NCI-H1436 treated with DMSO at 0.1 percent for 48 hours (cell line): Measurements from ENCODE around the gene CAGE1.

ENCODE experiments used
- DNase-seq: peaks from one replicate; lab custom pipeline; 2025; lab: John Stamatoyannopoulos, UW

CAGE1 gene

GRCh38 chr6:7309050-7309449, 80.5 kb downstream of the CAGE1 start:
- no peak for DNase-seq

DNA sequence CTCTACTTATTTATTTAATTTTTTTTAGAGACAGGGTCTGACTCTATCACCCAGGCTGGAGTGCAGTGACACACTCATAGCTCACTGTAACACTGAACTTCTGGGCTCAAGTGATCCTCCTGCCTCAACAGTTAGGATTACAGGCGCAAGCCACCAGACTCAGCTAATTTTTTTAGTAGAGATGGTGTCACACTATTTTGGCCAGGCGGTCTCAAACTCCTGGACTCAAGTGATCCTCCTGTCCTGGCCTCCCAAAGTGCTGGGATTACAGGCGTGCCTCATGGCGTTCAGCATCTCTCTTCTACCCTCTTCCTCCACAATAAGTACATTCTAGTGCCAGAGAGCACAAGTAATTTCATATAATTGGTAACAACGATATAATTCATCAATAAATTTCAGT, 82.0 kb downstream of the CAGE1 start:
- DNase-seq: no peak

DNA sequence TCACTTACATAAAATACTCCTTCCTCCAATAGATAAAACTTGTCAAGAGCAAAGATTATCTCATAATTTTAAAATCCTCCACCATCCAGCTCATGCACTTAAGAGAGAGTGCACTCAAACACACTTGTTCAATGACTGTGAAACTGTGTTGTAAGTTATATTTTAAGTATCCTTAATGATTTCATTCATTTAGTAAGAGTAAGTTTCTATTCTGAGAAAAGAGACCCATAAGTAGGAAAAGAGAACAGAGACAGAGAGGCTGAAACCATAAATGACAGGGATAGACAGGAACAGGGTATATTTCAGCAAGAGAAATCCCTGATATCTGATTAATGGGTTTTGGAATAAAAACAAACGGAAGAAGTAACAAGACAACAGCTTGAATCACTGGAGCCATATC, 84.7 kb downstream of the CAGE1 start:
- no peak for DNase-seq

GRCh38 chr6:7301702-7302101, 87.8 kb downstream of the CAGE1 start:
- no peak for DNase-seq

DNA sequence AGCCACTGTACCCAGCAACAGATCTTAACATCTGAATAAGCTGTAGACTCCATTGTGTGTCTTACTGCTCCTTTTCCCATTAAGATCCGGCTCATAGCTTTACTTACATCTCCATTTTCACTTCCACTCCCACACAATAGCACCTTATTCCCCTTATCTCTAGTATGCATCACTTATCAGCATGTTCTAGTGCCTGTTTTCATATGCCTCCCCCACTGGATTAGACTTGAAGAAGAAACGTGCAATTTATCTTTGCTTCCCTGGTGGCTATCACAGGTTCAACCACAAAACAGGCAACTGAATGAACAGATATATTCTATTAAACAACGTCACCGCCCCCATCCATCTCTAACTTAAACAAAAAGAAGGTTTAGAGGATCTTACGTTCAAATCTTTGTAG, 88.6 kb downstream of the CAGE1 start:
- DNase-seq: no peak

DNA sequence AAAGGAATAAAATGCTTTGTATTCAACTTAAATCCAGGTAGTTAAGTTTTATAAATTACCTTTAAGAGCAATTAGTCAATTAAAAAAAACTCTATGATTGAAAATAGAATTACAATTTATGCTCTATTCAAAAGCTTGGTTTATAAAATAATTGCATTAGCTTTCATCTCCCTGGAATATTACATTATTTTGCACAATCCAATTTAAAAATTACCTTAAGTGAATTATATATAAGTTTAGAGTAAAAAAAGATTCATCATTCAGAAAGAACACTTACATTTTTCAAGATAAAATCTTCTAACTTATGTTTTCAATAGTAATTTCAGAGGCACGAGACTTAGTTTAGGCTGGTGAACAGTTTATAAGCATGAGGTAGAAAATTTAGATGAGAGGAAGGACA, 91.4 kb downstream of the CAGE1 start:
- no peak for DNase-seq

- no peak for DNase-seq
These were observed 92.9 kb downstream of the CAGE1 start for GRCh38 chr6:7296602-7297001.

- DNase-seq: no peak
These were observed 93.6 kb downstream of the CAGE1 start for GRCh38 chr6:7295916-7296315.

GRCh38 chr6:7292596-7293255, 96.8 kb downstream of the CAGE1 start:
- DNase-seq: no peak

DNA sequence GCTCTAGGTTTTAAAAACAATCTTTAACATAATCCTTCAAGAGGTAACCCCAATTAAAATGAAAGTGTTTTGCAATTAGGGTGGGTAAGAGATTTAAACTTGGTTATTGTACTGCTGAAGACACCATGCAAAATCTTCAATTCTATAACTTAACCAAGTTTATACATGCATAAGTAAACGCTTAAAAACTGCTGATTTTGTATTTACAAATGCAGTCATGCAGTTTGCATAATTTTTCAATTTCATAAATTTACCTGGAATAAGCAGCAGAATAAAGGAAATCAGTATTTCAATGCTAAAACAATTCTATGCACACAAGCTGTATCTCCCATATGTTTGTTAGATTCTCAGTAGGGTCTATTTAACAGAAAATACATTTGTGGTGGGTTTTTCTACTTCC, 99.5 kb downstream of the CAGE1 start:
- DNase-seq: no peak

- no peak for DNase-seq
These were observed 104.1 kb downstream of the CAGE1 start for GRCh38 chr6:7285416-7285815.

GRCh38 chr6:7283676-7284075, 105.9 kb downstream of the CAGE1 start:
- DNase-seq: no peak

DNA sequence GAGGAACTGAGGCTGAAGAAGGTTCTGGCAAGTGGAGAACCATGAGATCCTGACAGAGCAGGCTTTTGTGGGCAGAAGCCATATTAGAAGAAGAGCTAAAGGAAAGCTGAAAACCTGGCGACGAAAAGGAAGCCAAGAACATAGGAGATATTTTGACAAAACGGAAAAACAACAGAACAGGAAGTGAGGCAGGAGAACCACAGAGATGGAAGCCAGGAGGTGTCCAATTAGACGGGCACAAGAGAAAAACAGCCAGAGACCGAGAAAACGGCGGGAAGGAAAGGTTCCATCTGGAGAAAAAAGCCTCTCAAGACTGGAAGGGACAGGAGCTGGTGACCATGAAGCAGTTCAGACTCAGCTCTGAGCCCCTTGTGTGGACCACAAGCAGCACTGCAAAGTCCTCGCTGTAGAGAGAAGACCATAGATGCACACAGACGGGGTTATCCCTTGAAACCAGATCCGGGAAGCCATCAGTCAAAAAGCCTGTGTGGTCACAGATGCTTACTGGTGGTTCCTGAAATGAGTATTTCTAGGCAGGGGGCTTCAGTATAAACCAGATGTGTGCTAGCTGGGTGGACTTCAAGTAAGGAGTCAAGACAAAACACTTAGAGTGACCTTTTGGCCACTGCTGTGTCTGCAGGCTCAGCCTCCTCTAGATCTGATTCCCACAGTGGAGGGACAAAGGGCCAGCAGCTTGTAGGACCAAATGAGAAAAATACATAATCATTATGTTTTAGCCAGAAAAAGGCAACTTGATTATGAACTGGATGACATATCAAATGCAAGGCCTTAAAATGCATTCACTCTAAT, 107.2 kb downstream of the CAGE1 start:
- no peak for DNase-seq
